Heart left ventricle (tissue), 16 donors: ENCODE data around the gene GZF1. TPM values are rescaled to one million over a fixed set of nuclear protein-coding genes. Genes with fewer than 3 reads are reported as not detected.

Experiments
- ATAC-seq, 4 donors: fragments of 200-7000 bp; cut with Tn5 transposase; one replicate each; pipeline ENCODE4 v1.9.1; 2020 to 2022; ENCODE audit warnings: moderate library complexity in 4 of 4, mild to moderate bottlenecking in 3 of 4, moderate number of reproducible peaks in 1 of 4
- DNase-seq, 5 donors: peaks; one replicate each; pipeline ENCODE4 v3.0.0-alpha.2; 2020
- H3K27ac ChIP-seq, 12 donors: fragments of 200-600 bp; sonication (generic) in 4 of 12; one replicate each; pipeline versions ENCODE4 v1.5.0 to v1.8.0; 2016 to 2022; ENCODE audit warnings: mild to moderate bottlenecking in 2 of 12
- H3K27me3 ChIP-seq, 9 donors: fragments of 200-600 bp; sonication (generic) in 2 of 9; one replicate each; pipeline versions ENCODE4 v1.5.1 to v1.8.0; 2016 to 2022; ENCODE audit warnings: mild to moderate bottlenecking in 3 of 9
- H3K36me3 ChIP-seq, 9 donors: fragments of 200-600 bp; sonication (generic) in 2 of 9; one replicate each; pipeline versions ENCODE4 v1.5.0 to v1.8.0; 2018 to 2022; ENCODE audit warnings: mild to moderate bottlenecking in 2 of 9
- H3K4me1 ChIP-seq, 12 donors: fragments of 200-600 bp; sonication (generic) in 4 of 12; one replicate each; pipeline versions ENCODE4 v1.5.0 to v1.8.0; 2016 to 2022; ENCODE audit warnings: mild to moderate bottlenecking in 3 of 12
- H3K4me3 ChIP-seq, 12 donors: fragments of 200-600 bp; sonication (generic) in 4 of 12; one replicate each; pipeline versions ENCODE4 v1.5.0 to v1.8.0; 2017 to 2022; ENCODE audit warnings: mild to moderate bottlenecking in 9 of 12, moderate library complexity in 4 of 12
- H3K9me3 ChIP-seq, 12 donors: fragments of 200-600 bp; sonication (generic) in 4 of 12; one replicate each; pipeline versions ENCODE4 v1.5.0 to v1.8.0; 2016 to 2022; ENCODE audit warnings: mild to moderate bottlenecking in 1 of 12
- POLR2A ChIP-seq, 2 donors: fragments of 450-650 bp; IDR thresholded peaks; one replicate each; pipeline ENCODE4 v1.6.1; 2017; ENCODE audit warnings: antibody characterized with exemption in 2 of 2, mild to moderate bottlenecking in 2 of 2, moderate library complexity in 2 of 2
- WGBS, 4 donors: extraction: QIAGEN DNeasy Blood & Tissue Kit in 2 of 4; methylation state at CpG; one replicate each; pipeline versions ENCODE4 v1.1.5 to v1.1.7; 2013 to 2018; 5-methylcytosine and 5-hydroxymethylcytosine counted together
- intact Hi-C, 10 donors: fragments of 100-400 bp; cut with DNase I; formaldehyde crosslinking; loops; one replicate each; pipeline versions ENCODE4 v1.11.1 to v1.14.2; 2022
- polyA plus RNA-seq, 2 donors: library from polyadenylated mRNA; stranded (reverse); fragments of 200-250 nt; gene quantifications; one replicate each; pipeline ENCODE4 v1.2.3, GENCODE V29; 2013
- total RNA-seq, 9 donors: library from RNA; depleted of rRNA in 2 of 9; stranded (reverse); fragments of >200 nt in 2 of 9; fragmentation: NEBNext Ultra II Directional in 3 of 9; extraction: Animal tissue kit (Norgen Biotek cat#: 25700) in 3 of 9; gene quantifications; one replicate each; pipeline versions ENCODE4 v1.1.0 to v1.2.4, GENCODE V29; 2016 to 2023
- TF ChIP-seq, protein P1 (sequence below), 12 donors: fragments of 200-600 bp; sonication (generic) in 4 of 12; IDR thresholded peaks; one replicate each; pipeline versions ENCODE4 v1.5.0 to v1.8.0; 2018 to 2022; ENCODE audit warnings: antibody characterized with exemption in 12 of 12, mild to moderate bottlenecking in 5 of 12
- donor health status: ischemic (EF 13 %, LVEDD 7.1; RV severe dilation, severe dysfunction).
- donor health status: healthy with polysubstance abuse.
- donor health status: DM: no; HTN: yes; CAD: no.
- donor health status: DM: no; HTN: no; CAD: no.
- donor health status: ischemic (EF 25% LVEDD 6.9; RV normal size, moderate dysfunction).
- donor health status: ischemic (EF 25% LVEDD 5.7; RV mildly dilated, moderate dysfunction).
- donor health status: healthy.
- donor health status: DM: yes; HTN: yes; CAD: no.
- donor health status: ischemic (EF 35%, LVEDD 5.7; RV mildly dilated, moderate dysfunction).
- donor health status: nonischemic (EF 11% LVEDD 7.7; RV severe dilation, severe dysfunction).
- donor health status: DM: yes; HTN: yes; CAD: no.
- donor health status: PGD.
- donor health status: ischemic (EF 29% LVEDD 5.4; RV normal size, mild dysfunction).
- donor health status: nonischemic (EF 23%, LVEDD 6.1; RV moderate dilation, normal function).

GZF1 gene
- total and polyA plus RNA-seq, 11 donors: 8.6 to 34.6 (median 24.5) TPM

DNA sequence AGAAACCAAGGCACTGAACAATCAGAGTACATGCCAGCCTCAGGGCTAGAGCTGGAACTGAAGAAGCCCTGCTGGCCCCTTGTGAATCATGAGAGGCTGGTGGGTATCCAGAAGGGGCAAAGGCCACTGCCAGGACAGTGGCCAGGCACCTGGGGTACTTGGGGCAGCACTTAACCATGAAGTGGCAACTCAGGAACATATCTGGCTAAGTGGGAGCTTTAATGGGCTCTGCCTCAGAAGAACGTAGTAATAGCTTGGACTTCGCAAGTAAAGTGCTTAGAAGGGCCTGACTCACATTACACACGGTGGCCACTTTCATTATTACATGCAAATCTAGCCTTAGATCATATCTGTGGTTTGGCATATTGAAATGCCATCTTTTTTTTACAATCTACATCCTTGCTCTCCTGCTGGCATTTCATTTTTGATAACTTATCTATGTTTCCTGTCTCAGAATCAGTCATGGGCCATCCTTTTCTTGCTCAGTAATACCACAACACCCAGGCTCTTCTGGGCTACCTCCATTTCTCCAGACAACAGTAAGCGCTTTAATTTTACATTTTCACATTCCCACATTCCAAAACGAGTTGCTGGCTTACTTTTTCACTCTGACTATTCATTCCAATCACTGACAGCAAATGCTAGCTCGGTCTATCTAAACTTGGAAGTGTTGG is 37.7 kb downstream of the GZF1 start:
- intact Hi-C loops: loop anchor here in 1 of 10 donors (5.0 kb wide), 1 partner anchor 37 kb away; the partner anchor contains the start of gene GZF1
- Histone ChIP-seq H3K36me3 (peaks cover 0 to 42% (median 23%) of the 10 kb centered on the region in 9 donors), H3K4me3 (no peak overlapping the region), H3K4me1 (peaks cover 0 to 58% (median 33%) of the 10 kb centered on the region in 12 donors), H3K9me3 (no peaks in the 10 kb centered on the region), H3K27me3 (no peaks in the 10 kb centered on the region), H3K27ac (no peak overlapping the region)
- ATAC-seq: no peak
- no peak for DNase-seq
- TF ChIP-seq POLR2A (IDR thresholded peaks at IDR 0.05): no peak
- TF ChIP-seq, protein P1, sequence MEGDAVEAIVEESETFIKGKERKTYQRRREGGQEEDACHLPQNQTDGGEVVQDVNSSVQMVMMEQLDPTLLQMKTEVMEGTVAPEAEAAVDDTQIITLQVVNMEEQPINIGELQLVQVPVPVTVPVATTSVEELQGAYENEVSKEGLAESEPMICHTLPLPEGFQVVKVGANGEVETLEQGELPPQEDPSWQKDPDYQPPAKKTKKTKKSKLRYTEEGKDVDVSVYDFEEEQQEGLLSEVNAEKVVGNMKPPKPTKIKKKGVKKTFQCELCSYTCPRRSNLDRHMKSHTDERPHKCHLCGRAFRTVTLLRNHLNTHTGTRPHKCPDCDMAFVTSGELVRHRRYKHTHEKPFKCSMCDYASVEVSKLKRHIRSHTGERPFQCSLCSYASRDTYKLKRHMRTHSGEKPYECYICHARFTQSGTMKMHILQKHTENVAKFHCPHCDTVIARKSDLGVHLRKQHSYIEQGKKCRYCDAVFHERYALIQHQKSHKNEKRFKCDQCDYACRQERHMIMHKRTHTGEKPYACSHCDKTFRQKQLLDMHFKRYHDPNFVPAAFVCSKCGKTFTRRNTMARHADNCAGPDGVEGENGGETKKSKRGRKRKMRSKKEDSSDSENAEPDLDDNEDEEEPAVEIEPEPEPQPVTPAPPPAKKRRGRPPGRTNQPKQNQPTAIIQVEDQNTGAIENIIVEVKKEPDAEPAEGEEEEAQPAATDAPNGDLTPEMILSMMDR (IDR thresholded peaks at IDR 0.05): no peak
- WGBS, 4 donors: 59 to 68% (median 66%) methylated on average over 6 of the region's 6 CpGs

DNA sequence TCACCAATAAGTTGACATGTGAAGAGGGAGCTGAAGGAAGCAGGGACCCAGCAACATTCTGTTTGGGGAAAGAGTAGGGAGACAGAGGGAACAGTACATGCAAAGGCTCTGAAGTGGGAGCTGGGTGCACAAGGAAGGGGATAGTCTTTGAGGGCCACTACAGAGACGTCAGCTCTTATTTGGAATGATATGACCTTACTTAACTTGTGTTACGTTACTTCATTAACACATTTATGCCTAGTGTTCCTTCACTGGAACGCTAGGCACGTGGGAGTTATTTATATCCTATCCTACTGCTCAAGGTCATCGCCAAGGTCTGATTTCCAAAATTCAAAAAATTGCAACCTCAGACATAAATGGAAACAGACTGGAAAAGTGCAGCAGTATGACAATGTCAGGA is 39.1 kb downstream of the GZF1 start:
- no peaks in the 10 kb centered on the region for H3K27me3 ChIP-seq
- no peaks in the 10 kb centered on the region for H3K9me3 ChIP-seq
- H3K4me1 ChIP-seq: peaks cover 0 to 58% (median 33%) of the 10 kb centered on the region in 12 donors
- ATAC-seq (peak; percentile 61 to 76 (median 65)), DNase-seq (no peak)
- intact Hi-C loops: no loop called here
- 50 to 70% (median 53%) methylated on average over 5 of the region's 5 CpGs for WGBS, 4 donors
- peaks cover 0 to 31% (median 9%) of the 10 kb centered on the region in 9 donors for H3K36me3 ChIP-seq
- peak overlapping the region in 10 of 12 donors; percentile 13 to 71 (median 52) for H3K27ac ChIP-seq
- TF ChIP-seq, protein P1 (IDR thresholded peaks at IDR 0.05): no peak
- TF ChIP-seq POLR2A (IDR thresholded peaks at IDR 0.05): no peak
- no peak overlapping the region for H3K4me3 ChIP-seq

DNA sequence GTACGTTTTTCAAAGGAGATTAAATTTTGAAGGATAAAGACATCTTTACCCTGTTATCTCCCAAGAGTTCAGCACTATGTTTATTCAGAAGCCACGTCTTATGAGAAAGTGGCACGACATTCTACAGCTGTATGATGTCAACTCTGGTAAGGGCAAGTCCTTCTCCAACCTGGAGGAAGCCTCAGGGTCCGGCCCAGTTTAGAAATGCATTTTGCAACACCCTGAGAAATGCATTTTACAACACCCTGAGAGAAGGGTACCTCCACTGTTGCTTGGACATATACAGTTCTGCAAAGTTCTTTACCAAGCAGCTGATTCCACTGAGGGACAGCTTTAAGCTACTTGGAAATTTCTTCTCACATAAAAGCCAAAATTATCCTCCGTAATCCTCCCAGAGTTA is 41.8 kb downstream of the GZF1 start:
- Histone ChIP-seq H3K36me3 (peaks cover 0 to 28% (median 6%) of the 10 kb centered on the region in 9 donors), H3K4me1 (peaks cover 0 to 48% (median 25%) of the 10 kb centered on the region in 12 donors), H3K27ac (no peak overlapping the region), H3K4me3 (no peak overlapping the region), H3K9me3 (no peaks in the 10 kb centered on the region), H3K27me3 (no peaks in the 10 kb centered on the region)
- DNase-seq: no peak
- ATAC-seq: no peak
- TF ChIP-seq, protein P1 (IDR thresholded peaks at IDR 0.05): no peak
- TF ChIP-seq POLR2A (IDR thresholded peaks at IDR 0.05): no peak
- intact Hi-C loops: no loop called here
- 47 to 62% (median 50%) methylated on average over 5 of the region's 5 CpGs for WGBS, 4 donors

DNA sequence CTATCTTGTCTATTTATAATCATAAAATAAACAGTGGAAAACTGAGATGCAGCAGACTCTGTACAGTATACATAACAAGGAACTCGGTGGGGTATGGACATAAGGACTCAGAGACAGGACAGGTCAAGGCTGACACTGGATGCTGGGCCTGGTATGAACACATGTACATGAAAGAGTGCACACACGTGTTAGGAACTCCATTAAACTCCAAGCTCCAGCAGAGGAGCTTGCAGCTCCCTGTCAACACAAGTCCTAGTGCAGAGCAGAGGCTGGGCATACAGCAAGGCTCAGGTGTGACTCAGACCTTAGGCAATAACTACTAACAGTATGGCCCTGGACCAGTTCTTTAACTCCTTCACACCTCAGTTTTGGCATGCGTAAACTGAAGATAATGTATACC is 42.2 kb downstream of the GZF1 start:
- peaks cover 0 to 27% (median 6%) of the 10 kb centered on the region in 9 donors for H3K36me3 ChIP-seq
- no peak overlapping the region for H3K4me3 ChIP-seq
- intact Hi-C loops: no loop called here
- no peaks in the 10 kb centered on the region for H3K27me3 ChIP-seq
- H3K9me3 ChIP-seq: no peaks in the 10 kb centered on the region
- DNase-seq (no peak), ATAC-seq (peak in 3 of 4 donors; percentile 20 to 55 (median 52))
- H3K27ac ChIP-seq: no peak overlapping the region
- TF ChIP-seq POLR2A (IDR thresholded peaks at IDR 0.05): no peak
- TF ChIP-seq, protein P1 (IDR thresholded peaks at IDR 0.05): no peak
- peaks cover 0 to 49% (median 28%) of the 10 kb centered on the region in 12 donors for H3K4me1 ChIP-seq
- 47 to 70% (median 53%) methylated on average over 3 of the region's 3 CpGs for whole genome bisulfite sequencing, 4 donors
